ENCODE measurements around the gene CAPN2.

The CAPN2 gene

DNA sequence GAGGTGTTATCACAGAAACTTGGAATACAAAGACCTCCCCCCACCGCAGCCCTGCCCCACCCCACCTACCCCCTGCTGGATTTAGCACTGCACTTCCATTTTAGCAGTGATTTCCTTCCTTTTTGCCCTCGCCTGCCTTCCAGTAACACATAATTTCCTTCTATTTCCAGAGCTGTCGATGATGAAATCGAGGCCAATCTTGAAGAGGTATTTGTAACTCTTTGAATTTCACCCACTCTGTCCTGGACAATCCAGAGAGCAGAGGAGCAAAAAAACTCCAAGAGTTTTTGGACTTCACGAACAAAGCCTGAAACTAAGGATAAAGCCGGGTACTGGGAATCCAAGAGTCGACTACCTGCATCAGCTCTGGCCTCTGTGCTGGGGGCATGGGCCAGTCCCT, 49.1 kb downstream of the CAPN2 start:
- no peak for DNase-seq

DNA sequence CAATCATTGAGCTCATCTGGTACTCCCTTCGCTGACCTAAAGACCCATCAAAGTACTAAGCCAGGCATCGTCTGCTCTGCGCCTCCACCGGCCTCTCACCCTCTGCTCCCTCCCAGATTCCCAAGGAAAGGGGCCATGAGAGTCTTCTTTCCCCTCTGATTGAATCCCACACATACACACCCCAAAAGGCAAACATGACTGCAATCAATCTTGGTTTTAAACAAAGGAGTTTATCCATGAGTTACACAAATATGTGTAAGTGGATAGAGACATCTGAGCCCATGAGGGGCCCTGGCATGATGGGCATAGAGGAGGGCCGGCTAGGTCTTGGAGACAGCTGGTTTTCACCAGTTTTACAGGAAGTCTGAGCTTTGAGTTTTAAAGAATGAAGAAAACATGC, 50.9 kb downstream of the CAPN2 start:
- no peak for DNase-seq

DNA sequence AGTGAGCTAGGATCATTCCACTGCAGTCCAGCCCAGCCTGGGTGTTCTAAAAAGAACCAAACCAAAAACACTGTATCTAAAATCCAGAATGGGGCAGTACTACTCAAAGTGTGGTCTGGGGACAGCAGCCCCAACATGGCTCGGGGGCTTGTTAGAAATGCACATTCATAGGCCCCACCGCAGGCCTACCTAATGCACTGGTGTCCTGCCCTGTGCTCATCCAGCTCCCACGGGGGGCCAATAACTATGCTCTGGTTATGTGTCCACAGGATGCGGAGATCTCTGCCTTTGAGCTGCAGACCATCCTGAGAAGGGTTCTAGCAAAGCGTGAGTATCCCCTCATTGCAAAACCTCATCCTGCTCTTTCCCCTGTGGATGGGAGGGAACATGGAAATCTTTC, 51.5 kb downstream of the CAPN2 start:
- DNase-seq, result no peak

DNA sequence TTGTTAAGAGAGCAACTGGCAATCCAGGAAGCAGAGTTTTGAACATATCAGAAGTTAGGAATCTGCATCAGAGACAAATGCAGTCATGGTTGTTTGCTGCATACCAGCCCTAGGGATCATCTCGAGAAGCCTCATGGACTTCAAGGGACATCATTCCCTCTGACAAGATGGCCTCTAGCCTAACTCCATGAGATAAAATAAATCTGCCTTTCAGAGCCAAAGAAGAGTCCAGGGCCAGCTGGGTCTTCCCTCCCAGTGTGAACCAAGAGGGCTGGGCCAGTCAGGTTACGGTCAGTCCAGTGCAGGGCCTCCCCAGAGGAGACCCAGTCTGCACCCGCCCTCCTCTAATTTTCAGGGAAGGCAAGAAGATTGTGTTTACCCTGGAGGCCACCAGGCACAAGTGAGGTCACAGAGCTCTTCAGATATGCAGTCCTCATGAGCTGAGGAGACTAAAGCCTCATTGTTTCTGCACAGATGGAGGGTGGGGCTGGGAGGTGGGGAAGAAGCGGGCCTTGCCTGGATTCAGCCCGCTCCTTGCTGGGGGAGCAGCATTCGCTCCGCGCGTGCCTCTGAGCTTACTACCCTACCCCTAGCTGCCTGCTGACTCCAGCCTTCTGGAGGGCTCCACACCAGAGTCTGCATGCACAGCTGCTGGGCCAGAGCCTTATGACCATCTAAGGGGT, 52.8 kb downstream of the CAPN2 start:
- peak; percentile 96 for DNase-seq

DNA sequence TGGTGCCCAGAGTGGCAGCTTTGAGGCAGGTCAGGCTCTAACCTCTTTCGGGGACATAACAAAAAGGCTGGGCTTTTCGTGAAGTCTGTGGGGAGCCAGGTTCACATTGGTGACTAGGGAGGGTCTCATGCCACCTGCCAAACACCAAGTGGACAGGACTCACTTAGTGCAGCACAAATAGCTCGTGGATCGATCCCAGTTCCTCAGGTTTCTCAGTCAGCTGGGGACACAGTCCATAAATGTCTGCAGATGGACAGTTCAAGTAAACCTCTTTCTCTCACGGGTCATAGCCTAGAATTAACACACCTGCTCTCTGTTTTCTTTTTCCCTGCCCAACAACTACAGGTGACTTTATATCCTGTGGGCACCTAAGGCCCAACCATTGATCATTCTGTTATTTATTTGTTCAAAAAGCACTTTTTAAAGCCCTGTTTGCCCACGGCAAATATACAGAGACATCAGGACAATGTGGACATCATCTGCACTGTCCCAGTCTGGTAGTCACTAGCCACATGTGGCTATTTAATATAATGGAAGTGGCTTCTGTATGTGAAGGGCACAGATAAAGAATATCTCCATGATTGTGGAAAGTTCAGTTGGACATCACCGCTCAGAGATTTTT, 53.5 kb downstream of the CAPN2 start:
- DNase-seq, result no peak

DNA sequence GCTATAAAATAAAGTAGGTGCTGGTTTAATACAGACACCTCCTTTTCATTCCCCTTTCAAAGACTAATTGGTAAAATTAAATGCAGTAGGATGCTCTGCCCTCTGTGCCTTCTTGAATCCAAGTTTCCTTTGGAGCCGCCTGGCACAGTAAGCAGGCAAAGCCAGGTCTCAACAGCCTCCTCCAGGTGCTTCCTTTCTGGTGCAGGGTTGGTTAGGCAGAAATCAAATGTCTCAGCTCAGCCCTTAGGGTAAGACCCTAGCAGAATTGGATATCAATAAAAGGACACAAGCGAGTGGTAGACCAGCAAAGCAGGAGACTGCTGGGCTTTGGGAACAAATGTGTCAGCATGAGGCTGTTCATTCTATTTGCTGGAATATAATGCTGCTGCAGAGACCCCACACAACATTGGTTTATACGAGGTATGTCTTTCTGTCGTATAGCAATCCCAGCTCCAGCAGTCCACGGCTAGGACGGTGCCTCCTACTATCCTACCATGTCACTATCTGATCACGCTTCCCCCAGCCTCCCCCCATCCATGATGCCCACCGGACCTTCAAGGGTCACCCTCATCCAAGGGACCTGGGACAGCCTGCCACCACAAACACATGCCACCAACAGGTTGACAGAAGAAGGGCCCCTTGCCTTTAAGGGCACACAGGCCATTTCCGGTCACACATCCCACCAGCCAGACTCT, 58.4 kb downstream of the CAPN2 start:
- DNase-seq, result no peak

DNA sequence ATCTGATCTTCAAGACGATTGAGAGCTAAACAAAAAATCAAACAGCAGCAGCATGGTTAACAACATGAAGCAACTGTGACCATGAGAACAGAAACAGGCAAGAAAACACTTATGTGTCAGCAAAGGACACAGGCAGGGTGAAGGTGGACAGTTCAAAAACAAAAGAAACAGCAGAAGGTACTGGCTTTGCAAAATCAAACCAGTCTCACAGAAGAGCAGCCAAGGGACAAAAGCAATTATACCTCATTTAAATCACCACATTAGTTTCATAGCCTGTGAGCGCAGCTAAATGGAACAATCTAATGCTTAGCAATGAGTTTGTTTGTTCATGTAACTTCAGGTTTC, 59.1 kb downstream of the CAPN2 start:
- DNase-seq, result no peak

DNA sequence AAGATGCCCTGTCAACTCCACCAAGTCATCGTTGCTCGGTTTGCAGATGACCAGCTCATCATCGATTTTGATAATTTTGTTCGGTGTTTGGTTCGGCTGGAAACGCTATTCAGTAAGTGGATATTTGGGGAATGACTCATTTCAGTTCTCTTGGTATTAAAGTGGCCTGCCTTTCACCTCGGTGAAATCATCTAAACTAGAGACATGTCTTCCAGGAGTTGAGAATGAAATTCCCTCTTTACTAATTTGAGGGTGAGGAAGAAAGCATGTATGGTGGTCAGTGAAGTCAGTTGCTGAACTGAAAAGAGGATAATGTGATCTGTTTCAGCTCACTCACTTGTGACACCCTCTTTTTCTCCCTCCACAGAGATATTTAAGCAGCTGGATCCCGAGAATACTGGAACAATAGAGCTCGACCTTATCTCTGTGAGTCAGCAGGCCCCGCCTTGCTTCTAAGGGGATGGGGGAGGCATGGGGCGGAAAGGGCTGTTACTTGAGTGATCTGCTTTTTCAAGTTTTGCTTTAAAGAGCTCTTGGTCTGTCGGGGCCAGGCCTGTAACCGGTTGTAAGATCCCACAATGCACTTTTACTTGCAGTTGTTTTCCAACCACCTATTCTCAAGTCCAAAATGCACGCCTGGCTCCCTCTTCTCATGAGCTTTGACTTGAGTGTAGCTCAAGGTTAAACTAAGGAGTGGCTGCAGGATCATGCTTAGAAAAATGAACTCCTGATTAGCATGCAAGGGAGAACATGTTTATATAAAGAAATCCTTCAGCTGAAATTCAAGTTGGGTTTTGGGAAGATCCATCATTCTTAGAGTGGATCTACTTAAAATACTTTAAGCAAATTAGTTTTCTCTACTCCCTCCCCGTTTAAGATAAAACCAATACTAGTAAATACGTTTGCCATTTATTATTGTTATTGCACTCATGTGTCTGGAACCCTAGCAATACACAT, 59.8 kb downstream of the CAPN2 start:
- DNase-seq, result peak; percentile 96

DNA sequence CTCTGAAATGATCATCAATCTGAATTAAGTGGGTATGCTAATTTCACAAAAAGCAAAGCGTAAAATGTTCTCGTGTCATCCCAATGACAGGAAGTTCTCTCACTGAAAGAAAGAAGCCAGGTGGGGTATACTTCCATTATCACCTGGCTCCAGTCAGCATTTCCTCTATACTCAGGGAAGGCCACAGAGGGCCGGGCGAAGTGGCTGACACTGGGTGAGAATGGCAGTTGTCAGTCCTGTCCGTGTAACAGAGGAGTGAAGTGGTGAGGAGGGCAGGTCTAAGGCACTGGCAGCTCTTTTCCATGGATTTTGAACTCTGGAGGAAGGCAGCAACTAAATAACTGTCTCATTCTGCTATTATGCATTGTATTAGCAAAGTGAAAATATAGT, 60.4 kb downstream of the CAPN2 start:
- no peak for DNase-seq

DNA sequence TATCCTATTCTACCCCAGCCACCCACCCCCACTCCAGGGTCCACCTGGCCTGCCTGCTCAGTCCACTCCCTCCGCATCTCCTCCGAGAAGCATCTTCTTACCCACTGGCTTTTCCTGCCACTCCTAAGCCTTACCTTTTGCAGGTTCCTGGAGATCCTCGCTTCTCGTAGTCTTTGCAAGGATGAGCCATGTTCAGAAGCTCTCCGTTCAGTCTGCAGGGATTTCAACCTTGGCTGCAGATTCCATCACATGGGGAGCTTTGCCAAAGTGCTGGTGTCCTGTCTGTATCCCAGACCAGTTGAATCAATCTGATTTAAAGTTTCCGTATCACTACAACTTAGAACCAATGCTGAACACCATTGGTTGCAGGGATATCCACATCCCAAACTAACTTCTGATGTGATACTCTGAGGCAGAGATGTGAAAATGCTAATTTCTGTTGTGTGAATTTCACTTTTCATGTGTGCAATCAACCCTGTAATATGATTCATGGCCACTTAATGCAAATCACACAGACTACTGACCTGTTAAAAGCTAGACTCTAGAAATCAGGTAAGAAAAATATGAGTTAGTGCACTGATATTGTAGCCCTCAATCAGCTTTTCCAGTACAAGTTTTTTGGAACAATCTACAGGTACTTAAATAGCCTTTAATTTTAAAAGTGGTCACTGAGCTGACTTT, 61.9 kb downstream of the CAPN2 start:
- DNase-seq, result no peak

DNA sequence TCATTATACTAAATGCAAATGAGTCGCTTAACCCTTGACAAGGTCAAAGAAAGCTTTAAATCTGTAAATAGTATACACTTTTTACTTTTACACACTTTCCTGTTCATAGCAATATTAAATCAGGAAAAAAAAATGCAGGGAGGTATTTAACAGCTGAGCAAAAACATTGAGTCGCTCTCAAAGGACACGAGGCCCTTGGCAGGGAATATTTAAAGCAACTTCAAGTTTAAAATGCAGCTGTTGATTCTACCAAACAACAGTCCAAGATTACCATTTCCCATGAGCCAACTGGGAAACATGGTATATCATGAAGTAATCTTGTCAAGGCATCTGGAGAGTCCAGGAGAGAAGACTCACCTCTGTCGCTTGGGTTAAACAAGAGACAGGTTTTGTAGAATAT, 62.7 kb downstream of the CAPN2 start:
- no peak for DNase-seq

DNA sequence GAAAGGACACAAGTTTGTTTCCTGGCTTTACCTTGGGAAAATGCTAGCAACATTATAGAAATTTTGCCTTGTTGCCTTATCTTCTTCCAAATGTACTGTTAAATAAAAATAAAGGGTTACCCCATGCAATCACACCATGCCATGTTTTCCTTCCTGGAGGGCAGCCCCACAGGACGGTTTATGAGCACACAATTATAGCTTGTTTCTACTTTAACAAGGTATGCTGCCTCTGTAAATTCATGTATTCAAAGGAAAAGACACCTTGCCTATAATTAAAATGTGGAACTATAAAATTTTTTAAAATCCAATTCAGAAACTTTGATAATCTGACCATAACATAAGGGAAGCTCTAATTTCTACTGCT, 63.4 kb downstream of the CAPN2 start:
- no peak for DNase-seq

DNA sequence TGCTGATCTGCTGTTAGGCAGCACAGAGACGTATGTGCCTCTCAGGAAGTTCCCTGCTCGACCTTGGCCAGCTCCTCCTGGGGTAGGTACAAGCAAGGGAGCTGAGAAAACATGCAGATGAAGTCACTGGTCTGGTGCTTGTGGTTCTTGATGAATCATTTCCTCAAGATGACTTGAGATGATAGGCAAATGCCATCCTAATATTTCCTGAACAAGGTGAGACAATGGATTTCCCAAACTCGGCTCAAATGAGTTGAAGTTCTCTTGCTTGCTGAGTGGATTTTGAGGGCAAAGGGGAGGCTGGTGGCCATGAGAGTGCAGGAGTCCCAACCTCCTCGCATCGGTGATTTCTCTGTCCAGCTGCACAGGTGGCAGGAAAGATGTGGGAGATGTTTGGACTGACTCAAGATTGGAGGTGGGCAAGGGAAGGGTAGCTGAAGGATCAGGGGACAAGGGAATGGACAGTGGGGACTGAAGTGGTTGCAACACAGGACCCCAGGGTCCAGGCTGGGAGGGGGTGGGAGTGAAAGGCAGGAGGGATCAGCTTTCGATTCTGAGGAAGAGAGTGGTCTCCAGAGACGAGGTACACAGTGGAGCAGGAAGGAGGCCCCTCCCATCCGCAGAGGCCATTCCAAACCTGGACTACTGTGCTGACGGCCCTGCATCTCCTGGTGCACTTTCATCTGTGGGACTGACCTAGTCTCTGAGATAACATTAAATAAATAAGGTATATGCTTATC, 63.9 kb downstream of the CAPN2 start:
- DNase-seq, result peak; percentile 90

DNA sequence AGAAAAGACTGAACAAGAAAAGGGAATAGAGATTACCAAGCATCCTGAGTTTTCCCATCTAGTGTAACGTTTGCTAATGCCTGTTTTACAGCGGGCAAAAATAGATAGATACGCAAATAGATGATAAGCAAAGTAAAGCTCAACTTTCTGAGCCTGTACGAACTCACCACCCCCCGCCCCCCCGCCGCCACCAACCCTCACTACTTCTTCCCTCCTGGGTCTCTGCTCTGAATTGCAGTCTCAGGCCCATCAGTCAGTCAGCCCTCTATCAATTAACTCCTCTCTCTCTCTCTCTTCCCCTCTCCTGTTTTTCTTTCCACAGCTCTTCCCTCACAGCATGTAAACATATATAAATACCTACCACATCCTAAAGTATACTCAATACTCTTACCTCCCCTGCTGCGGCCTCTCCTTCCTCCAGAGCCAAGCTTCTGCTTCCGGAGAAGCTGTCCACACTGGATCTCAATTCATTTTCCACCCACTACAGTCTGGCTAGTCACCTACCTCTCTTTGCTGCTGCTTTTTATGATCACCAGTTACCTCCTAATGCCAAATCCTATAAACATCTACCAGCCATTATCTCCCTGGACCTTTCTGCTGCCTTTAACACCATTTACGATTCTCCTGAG, 64.6 kb downstream of the CAPN2 start:
- DNase-seq, result no peak

DNA sequence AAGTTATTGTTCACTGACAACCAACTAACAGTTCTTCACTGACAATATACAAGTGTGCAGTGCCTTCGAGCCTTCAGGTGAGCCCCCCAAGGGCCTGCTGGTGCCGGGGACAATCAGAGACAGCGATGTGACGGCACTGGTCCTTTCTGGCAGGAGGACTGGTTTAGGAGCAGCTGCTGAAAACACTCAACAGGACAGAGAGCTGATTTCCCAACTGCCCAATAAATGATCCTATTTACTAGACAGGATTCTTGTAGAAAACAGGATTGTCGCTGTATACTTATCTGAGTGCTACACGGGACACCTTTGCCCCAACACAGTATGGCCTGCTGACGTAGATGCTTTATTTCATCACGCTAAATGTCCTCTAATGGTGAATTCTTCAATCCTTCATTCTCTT, 68.0 kb downstream of the CAPN2 start:
- DNase-seq, result no peak

DNA sequence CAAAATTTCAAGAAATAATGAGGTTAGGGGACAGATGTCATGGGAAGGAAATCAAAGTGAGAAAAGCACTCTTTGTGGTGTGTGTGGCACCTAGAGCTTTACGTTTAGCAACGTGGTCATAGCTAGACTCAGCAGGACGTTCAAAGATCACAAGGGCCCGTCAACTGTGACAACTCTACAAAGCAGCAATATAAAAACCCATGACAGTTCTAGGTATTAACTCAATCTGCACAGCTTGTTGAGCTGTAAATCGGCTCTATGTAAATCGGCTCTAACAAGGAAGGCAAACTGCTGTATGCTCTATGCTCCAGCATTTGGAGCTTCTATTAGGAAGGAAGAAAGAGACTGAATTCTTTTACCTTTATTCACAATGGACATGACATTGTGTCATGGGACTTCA, 68.6 kb downstream of the CAPN2 start:
- no peak for DNase-seq

DNA sequence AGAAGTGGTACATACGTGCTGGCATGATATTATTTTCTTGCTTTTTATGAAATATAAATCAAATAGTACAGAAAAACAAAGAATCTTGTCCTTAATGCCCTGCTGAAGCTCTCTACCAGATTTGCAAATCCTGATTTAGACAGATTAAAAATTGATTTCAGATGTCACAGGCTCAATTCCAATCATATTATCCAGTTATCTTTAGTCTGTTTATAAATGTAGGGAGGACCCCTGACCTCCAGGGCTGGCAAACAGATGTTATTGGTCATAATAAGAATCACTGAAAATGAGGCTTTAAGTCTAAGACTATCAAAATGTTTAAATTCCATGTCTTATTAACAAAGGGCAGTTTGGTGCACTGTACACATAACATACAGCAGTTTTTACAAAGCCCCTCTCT, 71.3 kb downstream of the CAPN2 start:
- DNase-seq, result no peak

DNA sequence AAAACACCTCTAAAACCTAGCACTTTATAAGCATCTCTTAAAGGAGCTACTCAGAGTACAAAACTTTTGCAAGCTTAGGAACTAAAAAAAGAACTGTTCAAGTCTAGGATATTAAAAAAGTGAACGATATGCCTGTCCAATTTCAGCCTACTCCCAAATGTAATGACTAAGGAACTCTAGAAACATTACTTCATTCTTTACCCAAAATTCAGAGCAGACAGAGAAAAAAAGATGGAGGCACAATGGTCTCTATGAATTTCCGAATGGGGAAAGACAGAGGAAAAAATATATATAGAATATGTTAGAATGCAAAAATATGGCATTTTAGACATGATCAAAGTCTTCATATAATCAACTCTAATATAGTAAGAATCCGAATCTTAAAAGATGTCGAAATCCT, 72.2 kb downstream of the CAPN2 start:
- DNase-seq, result no peak

DNA sequence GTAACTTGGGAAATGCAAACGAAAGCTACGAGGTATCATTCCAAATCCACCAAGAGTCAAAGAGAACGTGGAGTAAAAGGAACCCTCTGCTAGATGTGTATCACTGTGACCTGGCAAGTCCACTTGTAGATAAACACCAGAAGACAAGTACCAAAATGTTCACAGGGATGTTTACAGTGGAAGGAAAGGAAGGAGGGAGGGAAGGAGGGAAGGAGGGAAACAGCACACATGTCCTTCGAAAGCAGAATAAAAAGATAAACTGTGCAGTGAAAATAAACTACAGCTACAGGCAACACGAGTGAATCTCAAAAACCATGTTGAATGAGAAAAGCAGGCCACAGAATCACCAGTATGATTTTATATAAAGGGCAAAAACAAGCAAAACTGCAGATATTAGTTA, 73.5 kb downstream of the CAPN2 start:
- no peak for DNase-seq

DNA sequence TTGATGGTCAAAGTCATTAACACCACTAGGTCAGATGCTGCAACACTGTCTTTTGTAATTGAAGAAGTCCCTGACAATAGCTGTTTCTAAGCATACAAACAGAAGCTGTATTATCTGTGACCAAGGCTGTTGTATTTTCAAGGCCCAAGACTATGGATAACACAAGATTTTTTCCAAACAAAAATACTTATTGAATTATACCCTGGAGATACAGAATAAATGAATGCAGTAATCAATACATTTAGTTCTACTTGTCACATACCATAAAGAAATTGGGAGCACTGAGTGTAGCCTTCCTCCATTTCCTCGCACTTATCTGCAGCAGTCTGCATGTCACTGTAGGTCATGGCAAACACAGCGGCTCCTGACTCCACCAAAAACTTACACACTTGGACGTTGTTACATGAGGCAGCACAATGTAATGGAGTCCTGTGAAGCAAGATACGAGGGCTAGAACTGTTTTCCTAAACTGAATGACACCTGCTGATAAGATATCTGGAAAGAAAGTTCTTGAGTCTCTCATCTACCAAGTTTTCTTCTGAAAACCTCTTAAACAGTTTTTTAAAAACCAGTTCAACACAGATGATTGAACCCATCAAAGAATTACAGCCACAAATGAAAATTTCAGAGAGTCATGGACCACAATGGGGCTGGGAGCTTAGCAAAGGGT, 76.5 kb downstream of the CAPN2 start:
- DNase-seq, result no peak

DNA sequence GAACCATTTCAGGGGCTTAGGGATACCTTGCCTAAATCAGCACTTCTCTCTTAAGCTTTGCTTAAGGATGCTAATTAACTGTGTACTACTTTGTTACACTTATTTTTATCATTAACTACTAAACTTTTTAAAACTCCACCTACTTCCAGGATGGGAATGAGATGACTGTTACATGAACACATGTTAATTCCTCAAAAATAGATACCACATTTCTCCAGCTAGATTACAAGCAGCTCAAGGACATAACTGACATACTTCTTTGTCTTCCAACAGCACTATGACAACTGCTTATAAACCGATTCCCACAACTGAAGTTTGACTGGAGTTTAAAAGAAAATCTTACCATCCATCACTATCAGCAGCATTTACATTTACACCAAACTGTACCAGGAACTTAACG, 79.7 kb downstream of the CAPN2 start:
- DNase-seq, result no peak

All from islet precursor cell (in vitro differentiated cells).